ENCODE measurements around the gene C19orf85. TPM values are rescaled to one million over a fixed set of nuclear protein-coding genes. Genes with fewer than 3 reads are reported as not detected.

C19orf85 gene
- total RNA-seq, 2 donors from 2014 or later: not detected

DNA sequence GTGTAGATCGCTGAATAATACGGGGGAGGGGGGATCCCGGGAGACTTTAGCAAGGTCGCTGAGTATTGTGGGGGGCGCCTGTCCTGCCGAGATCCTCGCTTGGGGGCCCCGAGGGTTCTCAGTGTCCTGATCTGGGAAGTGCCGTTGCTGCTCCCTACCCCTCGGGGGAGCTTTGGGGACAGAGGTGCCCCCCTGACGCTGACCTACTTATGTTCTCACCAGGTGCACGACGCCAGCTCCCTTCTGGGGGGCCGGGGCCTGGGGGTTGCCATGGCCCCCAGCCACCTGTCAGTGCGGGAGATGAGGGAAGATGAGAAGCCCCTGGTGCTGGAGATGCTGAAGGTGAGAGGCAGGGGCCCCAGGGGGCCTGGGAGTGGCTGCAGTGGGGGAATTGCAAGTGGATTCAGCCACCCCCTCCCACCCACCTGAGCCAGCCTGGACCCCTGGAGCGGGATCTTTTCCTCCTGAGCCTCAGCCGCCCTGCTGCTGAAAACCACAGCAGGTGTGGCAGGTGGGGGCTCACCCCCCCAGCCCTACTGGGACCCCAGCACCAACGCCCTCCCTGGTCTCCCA is 21.0 kb upstream of the C19orf85 start:
- H3K36me3 Mint-ChIP-seq: no peaks in the 10 kb centered on the region
- H3K9me3 Mint-ChIP-seq: no peaks in the 10 kb centered on the region
- no peak for DNase-seq (ENCODE audit: low spot score)
- peak overlapping the region; percentile 88 for H3K4me3 Mint-ChIP-seq
- peaks cover 4 to 6% of the 10 kb centered on the region in 2 donors for H3K4me1 Mint-ChIP-seq (ENCODE audit: low read depth in 2 of 2)
- no peak overlapping the region for H3K27ac Mint-ChIP-seq
- peak in 1 of 2 donors; percentile 2 for ATAC-seq
- H3K27me3 Mint-ChIP-seq: peaks cover 0 to 3% of the 10 kb centered on the region in 2 donors

GRCh38 chr19:55484593-55485438 is 20.3 kb upstream of the C19orf85 start, which contains the start of gene NAT14:
NAT14 (plus strand) TSS chr19:55485188; CDS start chr19:55485709, 521 bp downstream.
- Mint-ChIP-seq H3K27ac (no peak within 1 kb of the TSS), H3K4me3 (peak within 1 kb of the TSS; percentile 88), H3K36me3 (no peaks in the 10 kb centered on the region), H3K4me1 (ENCODE audit: low read depth in 2 of 2) (peaks cover 6 to 7% of the 10 kb centered on the region in 2 donors), H3K9me3 (no peaks in the 10 kb centered on the region), H3K27me3 (peaks cover 0 to 3% of the 10 kb centered on the region in 2 donors)
- ATAC-seq: peak; percentile 77 to 81
- DNase-seq (ENCODE audit: low spot score): peak; percentile 78

DNA sequence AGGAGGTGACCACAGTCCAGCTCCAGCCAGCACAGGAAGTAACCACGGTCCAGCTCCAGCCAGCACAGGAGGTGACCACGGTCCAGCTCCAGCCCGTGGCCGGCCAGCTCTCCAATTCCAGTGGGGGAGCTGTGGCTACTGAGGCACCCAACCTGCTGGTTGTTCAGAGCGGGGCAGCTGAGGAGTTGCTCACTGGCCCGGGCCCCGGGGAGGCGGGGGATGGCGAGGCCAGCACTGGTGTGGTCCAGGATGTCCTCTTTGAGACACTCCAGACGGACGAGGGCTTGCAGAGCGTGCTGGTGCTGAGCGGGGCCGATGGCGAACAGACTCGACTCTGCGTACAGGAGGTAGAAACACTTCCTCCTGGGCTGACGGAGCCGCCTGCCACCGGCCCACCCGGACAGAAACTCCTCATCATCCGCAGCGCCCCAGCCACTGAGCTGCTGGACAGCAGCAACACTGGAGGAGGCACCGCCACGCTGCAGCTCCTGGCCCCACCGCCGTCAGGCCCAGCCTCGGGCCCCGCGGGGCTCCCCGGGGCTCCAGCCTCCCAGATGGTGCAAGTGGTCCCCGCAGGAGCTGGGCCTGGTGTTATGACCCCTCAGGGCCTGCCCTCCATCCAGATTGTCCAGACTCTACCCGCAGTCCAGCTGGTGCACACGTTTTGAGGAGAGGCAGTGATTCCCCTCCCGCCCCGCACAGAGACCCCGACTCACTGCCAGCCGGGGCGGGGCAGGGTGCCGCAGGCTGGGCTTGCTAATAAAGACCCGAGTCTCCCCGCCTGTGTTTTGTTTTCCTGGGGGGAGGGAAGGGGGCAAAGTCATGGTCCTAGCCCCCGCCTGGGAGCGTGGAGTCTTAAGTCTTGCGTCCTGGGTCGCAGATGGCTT is 19.4 kb upstream of the C19orf85 start:
- Mint-ChIP-seq H3K9me3 (no peaks in the 10 kb centered on the region), H3K27me3 (peaks cover 0 to 3% of the 10 kb centered on the region in 2 donors), H3K4me3 (peak overlapping the region; percentile 88), H3K36me3 (no peaks in the 10 kb centered on the region), H3K27ac (no peak overlapping the region), H3K4me1 (ENCODE audit: low read depth in 2 of 2) (peaks cover 13 to 16% of the 10 kb centered on the region in 2 donors)
- DNase-seq (ENCODE audit: low spot score) (no peak), ATAC-seq (no peak)

DNA sequence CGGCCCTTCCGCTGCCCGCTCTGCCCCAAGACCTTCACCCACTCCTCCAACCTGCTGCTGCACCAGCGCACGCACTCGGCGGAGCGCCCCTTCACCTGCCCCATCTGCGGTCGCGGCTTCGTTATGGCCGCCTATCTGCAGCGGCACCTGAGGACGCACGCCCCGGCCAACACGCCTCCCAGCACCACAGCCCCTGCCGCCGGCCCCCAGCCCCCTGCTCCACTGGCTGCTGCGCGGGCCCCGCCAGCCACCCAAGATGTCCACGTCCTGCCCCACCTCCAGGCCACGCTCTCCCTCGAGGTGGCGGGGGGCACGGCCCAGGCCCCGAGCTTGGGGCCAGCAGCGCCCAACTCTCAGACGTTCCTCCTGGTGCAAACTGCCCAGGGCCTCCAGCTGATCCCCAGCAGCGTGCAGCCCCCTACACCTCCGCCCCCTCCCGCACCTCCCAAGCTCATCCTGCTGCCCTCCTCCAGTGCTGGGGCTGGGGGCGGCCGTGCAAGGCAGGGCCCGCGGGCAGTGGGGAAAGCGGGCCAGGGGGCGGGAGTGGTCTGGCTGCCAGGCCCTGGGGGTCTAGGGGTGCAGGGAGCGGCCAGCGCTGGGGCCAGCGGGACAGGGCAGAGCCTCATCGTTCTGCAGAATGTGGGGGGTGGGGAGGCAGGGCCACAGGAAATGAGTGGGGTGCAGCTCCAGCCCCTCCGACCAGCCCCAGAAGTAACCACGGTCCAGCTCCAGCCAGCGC is 18.6 kb upstream of the C19orf85 start:
- Mint-ChIP-seq H3K4me3 (no peak overlapping the region), H3K27ac (no peak overlapping the region), H3K9me3 (no peaks in the 10 kb centered on the region), H3K4me1 (ENCODE audit: low read depth in 2 of 2) (peaks cover 18 to 24% of the 10 kb centered on the region in 2 donors), H3K36me3 (no peaks in the 10 kb centered on the region), H3K27me3 (peaks cover 0 to 3% of the 10 kb centered on the region in 2 donors)
- ATAC-seq (no peak), DNase-seq (ENCODE audit: low spot score) (no peak)

- peaks cover 0 to 3% of the 10 kb centered on the region in 2 donors for H3K27me3 Mint-ChIP-seq
- H3K36me3 Mint-ChIP-seq: no peaks in the 10 kb centered on the region
- ATAC-seq (no peak), DNase-seq (ENCODE audit: low spot score) (no peak)
- H3K9me3 Mint-ChIP-seq: no peaks in the 10 kb centered on the region
- H3K4me1 Mint-ChIP-seq (ENCODE audit: low read depth in 2 of 2): peaks cover 24 to 32% of the 10 kb centered on the region in 2 donors
- no peak overlapping the region for H3K27ac Mint-ChIP-seq
- no peak overlapping the region for H3K4me3 Mint-ChIP-seq
Measured at GRCh38 chr19:55482156-55482961, 17.8 kb upstream of the C19orf85 start.

- no peak overlapping the region for H3K27ac Mint-ChIP-seq
- DNase-seq (ENCODE audit: low spot score) (no peak), ATAC-seq (no peak)
- no peak overlapping the region for H3K4me3 Mint-ChIP-seq
- peaks cover 0 to 3% of the 10 kb centered on the region in 2 donors for H3K27me3 Mint-ChIP-seq
- H3K4me1 Mint-ChIP-seq (ENCODE audit: low read depth in 2 of 2): peaks cover 26 to 37% of the 10 kb centered on the region in 2 donors
- no peaks in the 10 kb centered on the region for H3K9me3 Mint-ChIP-seq
- H3K36me3 Mint-ChIP-seq: no peaks in the 10 kb centered on the region
Measured at GRCh38 chr19:55481794-55482155, 17.2 kb upstream of the C19orf85 start.

- Mint-ChIP-seq H3K4me1 (ENCODE audit: low read depth in 2 of 2) (peaks cover 26 to 36% of the 10 kb centered on the region in 2 donors), H3K9me3 (no peaks in the 10 kb centered on the region), H3K27me3 (peaks cover 0 to 3% of the 10 kb centered on the region in 2 donors), H3K4me3 (no peak overlapping the region), H3K27ac (no peak overlapping the region), H3K36me3 (no peaks in the 10 kb centered on the region)
- no peak for ATAC-seq
- no peak for DNase-seq (ENCODE audit: low spot score)
Measured at GRCh38 chr19:55481148-55481793, 16.7 kb upstream of the C19orf85 start.

DNA sequence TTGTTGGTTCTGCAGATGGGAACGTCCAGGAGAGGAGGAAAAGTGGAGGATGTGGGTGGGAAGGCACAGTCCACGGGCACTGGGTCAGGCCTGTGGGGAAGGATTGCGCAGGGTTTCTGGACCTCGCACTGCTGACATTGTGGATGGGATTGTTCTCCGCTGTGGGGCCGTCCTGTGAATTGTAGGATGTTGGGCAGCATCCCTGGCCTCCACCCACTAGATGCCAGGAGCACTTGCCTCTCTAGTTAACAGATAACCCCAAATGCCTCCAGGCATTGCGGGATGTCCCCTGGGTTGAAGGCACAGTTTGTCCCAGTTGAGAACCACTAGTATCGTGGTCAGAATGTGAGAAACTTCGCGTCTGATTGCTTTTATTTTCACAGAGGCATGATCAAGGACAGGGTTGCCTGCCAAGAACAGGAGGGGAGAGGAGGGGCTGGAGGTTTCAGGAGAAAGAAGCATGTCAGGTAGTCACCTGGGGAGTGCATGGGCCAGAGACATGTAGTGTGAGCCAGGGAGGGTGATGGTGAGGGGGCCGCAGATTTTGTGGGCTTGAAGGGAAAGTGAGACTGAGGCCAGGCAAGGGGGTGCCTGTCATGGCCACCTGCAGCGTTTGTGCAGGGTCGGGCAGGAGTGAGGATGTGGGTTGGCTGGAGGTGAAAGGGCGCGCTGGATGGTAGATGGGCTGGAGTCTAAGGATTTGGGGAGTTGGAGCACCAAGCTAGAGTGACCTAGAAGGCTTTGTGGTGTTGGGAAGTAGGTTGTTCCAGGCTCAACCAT is 15.1 kb upstream of the C19orf85 start:
- H3K9me3 Mint-ChIP-seq: no peaks in the 10 kb centered on the region
- H3K27me3 Mint-ChIP-seq: no peaks in the 10 kb centered on the region
- peak overlapping the region in 1 of 2 donors; percentile 68 for H3K27ac Mint-ChIP-seq
- no peak overlapping the region for H3K4me3 Mint-ChIP-seq
- DNase-seq (ENCODE audit: low spot score): no peak
- H3K36me3 Mint-ChIP-seq: no peaks in the 10 kb centered on the region
- no peak for ATAC-seq
- H3K4me1 Mint-ChIP-seq (ENCODE audit: low read depth in 2 of 2): peaks cover 23 to 31% of the 10 kb centered on the region in 2 donors

DNA sequence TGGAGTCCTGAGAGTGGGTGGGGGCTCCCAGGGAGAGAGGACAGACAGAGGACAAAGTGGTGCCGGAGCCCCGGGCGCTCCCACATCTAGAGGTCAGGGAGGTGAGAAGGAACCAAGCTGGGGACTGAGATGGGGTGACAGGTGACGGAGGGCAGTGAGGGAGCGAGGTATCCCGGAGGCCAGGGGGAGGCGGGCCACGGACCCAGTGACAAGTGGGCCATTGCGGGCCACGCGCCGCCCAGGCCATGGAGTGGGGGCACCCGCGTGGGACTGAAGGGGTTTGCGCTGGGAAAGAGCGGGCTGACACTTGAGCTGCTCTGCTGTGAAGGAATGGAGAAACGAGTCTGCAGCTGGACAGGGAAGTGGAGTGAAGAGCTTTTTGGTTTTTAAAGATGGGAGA is 14.5 kb upstream of the C19orf85 start:
- no peak for DNase-seq (ENCODE audit: low spot score)
- H3K36me3 Mint-ChIP-seq: no peaks in the 10 kb centered on the region
- H3K27me3 Mint-ChIP-seq: no peaks in the 10 kb centered on the region
- H3K4me3 Mint-ChIP-seq: peak overlapping the region; percentile 44
- peaks cover 23 to 31% of the 10 kb centered on the region in 2 donors for H3K4me1 Mint-ChIP-seq (ENCODE audit: low read depth in 2 of 2)
- no peak for ATAC-seq
- H3K27ac Mint-ChIP-seq: peak overlapping the region in 1 of 2 donors; percentile 88
- H3K9me3 Mint-ChIP-seq: no peaks in the 10 kb centered on the region

DNA sequence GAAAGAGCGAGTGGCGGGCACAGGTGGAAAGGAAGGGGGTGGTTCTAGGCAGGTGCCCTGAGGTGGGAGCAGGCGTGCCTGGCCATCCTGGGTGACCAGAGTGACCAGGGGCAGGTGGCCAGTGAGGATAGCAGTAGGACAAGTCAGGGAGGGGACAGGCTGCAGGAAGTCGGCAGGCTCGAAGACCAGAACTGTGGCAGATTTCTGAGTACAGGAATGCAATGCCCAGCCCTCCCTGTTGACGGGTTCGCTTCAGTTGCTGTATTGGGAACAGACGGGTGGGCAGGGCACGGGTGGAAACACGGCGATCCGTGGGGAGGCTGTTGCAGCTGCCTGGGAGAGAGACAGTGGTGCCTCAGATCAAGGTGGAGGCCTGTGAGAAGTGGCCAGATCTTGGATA is 13.8 kb upstream of the C19orf85 start:
- Mint-ChIP-seq H3K27ac (peak overlapping the region; percentile 39 to 88), H3K9me3 (no peaks in the 10 kb centered on the region), H3K4me3 (peak overlapping the region; percentile 95), H3K36me3 (no peaks in the 10 kb centered on the region), H3K27me3 (no peaks in the 10 kb centered on the region), H3K4me1 (ENCODE audit: low read depth in 2 of 2) (peaks cover 23 to 31% of the 10 kb centered on the region in 2 donors)
- DNase-seq (ENCODE audit: low spot score) (no peak), ATAC-seq (no peak)

DNA sequence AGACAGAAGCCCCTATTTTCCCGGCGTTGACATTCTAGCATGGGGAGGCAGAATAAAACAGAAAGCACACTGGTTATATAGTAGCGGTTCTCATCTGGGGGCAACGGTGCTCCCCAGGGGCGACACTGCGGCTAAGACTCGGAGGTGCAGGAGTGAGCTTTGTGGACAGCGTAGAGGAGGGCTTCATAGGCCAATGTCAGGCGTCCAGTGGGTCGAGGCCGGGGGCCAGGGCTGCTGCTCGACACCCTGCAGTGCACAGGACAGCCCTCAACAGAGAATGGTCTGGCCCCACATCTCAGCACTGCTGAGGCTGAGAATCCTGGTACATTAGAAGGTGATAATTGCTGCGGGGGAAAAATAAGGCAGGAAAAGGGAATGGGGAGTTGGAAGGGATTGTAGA is 13.4 kb upstream of the C19orf85 start:
- H3K36me3 Mint-ChIP-seq: no peaks in the 10 kb centered on the region
- H3K9me3 Mint-ChIP-seq: no peaks in the 10 kb centered on the region
- no peak for DNase-seq (ENCODE audit: low spot score)
- H3K27me3 Mint-ChIP-seq: no peaks in the 10 kb centered on the region
- ATAC-seq: no peak
- H3K27ac Mint-ChIP-seq: peak overlapping the region; percentile 39 to 88
- H3K4me3 Mint-ChIP-seq: peak overlapping the region; percentile 95
- H3K4me1 Mint-ChIP-seq (ENCODE audit: low read depth in 2 of 2): peaks cover 23 to 31% of the 10 kb centered on the region in 2 donors
